NCI-H1436 (cell line): ENCODE data around the gene PRKAA1.
A peak's percentile ranks its signal among the peaks of the same experiment; 100 is the strongest.

ENCODE experiments used
- DNase-seq: peaks from one replicate; lab custom pipeline; 2025; lab: John Stamatoyannopoulos, UW

Gene PRKAA1

DNA sequence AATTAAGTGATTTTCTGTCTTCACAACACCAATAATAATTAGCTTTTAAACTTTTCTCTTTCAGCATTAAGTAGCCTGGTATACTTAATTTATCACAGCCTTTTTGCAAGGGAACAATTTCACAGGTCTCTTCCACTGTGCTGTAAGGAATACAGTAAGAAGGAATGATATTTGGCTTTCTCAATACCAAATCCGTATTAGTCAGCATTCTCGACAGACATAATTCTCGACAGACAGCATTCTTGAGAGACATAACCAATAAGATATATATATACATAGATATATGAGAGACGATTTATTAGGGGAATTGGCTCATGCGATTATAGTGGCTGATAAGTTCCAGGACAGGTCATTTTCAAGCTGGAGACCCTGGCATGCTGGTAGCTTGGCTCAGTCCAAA lies 18.0 kb downstream of the PRKAA1 start:
- no peak for DNase-seq

DNA sequence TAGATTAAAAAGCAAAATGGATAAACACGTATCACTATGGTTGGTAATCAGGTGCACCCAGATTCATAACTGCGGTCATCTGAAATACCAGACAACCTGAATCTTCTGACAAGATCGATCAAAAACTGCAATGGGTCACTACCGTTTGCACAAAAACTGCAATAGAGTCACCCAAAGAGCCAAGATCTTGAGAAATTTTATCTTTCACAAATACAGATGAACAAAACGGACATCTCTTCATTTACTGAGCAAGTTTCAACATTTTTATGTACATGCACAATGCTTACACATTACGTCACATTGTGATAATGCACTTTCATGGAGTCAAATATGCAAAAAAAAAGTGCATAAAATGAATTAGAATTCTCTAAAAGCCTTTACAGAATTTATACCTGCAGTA lies 18.6 kb downstream of the PRKAA1 start:
- DNase-seq = no peak

DNA sequence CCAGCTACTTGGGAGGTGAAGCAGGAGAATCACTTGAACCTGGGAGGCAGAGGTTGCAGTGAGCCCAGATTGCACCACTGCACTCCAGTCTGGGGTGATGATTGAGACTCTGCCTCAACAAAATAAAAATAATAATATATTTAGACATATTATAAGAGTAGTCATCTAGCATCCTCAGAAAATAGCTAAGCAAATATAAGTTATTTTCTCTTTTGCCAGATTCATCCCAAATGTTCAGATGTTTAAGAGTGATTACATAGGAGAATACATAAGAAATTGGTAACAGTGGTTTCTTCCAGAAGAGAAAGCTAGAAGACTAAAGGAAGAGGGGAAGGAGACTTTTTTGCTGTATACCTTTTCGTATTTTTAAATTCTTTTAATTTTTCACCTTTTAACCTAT lies 20.0 kb downstream of the PRKAA1 start:
- DNase-seq = no peak

DNA sequence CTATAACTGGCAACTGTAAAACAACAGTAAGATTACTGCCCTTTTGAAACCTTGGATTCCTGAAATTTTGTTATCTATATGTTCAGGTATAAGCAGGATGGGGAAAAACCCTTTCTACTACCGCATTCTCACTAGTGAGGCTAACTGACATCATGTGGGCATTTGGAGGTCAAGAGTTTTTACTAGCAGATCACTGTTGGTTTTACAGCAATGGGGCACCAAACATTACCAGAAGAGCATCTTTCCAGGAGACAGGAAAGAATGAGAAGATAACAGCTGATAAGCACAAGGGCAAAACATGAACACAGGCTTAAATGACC lies 21.6 kb downstream of the PRKAA1 start:
- no peak for DNase-seq

DNA sequence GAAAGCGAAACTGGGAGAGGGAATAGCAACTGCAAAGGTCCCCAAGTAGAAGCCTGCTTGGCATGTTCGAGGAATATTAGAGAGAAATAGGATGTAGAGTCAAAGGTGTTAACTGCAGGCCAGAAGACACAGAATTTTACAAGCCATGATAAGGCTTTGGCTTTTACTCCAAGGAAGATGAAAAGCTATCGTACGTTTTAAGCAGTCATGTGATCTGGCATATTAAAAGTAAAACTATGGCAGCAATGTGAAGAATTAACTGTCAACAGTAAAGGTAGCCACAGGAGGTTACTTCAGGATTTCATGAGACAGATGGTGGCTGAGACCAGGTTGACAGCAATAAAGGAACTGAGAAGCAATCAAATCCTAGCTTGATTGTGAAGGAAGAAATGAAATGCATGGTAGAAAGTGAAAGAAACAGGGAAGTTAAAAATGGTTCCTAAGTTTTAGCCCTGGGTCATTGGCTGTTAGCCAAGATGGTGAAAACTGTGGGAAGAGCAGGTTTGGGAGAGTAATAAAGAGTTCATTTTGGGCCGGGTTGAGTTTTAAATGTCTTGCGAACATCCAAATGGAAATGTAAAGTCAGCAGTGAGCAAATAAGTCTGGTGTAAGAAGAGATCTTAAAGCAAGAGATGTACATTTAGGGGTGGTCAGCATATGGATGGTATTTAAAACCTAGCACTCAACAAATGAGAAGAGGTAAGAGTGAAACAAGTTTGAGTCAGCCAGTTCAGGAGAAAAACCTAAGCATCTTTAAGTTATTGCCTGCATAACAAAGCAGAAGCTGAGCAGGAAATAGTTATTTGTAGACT lies 22.1 kb downstream of the PRKAA1 start:
- DNase-seq = no peak

DNA sequence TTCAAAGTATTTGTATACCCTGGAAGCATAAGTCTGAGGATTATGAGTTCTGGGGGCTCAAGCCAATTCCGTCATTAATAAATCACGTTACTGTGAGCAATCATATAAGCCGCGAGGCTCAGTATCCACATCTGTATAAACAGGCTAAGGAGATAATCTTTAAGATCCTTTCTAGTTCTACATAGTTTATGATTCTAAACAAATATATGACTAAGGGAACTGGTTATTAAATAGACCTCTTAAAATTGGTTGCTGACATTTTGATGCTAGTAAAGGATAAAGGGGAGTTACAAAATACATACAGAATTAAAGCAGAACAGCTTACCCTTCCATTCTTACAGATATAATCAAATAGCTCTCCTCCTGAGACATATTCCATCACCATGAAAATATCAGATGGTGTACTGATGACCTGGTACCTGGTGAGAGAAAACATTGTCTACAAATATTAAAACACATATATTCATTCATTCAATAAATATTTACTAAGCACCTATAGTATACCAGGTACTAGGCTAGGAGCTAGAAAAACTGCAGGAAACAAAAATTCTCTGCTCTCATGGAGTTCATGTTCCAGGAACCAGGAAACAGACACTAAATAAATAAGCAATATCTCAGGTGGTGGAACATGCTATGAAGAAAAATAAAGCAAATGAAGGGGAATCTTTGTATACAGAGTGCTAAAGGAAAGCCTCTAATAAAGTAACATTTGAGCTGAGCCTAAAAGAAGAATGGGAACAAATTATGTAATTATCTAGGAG lies 22.9 kb downstream of the PRKAA1 start:
- DNase-seq = no peak

DNA sequence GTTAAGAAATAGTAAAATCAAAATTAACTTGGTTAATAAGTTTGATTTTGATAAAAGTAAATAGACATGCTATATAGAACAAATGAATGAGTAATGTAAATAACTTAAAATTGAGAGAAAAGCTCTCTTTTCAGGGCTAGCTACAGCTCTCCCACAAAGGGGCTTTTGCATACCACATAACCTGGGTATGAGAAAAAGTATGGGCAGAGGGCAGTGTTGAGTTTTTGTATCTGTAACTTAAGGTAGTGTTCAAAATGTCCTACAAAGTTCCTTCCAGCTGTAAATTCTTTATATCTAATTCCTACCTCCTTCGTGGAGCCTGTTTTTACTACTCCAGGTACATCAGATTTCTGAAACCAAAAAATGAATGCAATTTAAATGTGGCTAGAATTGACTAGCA lies 23.6 kb downstream of the PRKAA1 start:
- no peak for DNase-seq

DNA sequence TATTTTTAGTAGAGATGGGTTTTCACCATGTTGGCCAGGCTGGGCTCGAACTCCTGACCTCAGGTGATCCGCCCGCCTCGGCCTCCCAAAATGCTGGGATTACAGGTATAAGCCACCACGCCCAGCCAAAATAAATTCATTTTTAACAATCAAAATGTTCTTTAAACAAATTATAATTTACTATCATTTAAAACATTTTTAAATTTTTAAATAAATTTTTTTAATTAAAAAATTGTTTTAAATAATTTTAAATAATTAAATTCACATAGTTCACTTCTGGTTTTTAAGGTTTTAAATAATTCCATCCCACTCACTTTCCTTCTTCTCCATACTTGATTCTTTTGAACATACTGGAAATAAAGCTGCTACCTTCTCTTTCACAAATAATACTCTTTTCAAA lies 27.4 kb downstream of the PRKAA1 start:
- no peak for DNase-seq

DNA sequence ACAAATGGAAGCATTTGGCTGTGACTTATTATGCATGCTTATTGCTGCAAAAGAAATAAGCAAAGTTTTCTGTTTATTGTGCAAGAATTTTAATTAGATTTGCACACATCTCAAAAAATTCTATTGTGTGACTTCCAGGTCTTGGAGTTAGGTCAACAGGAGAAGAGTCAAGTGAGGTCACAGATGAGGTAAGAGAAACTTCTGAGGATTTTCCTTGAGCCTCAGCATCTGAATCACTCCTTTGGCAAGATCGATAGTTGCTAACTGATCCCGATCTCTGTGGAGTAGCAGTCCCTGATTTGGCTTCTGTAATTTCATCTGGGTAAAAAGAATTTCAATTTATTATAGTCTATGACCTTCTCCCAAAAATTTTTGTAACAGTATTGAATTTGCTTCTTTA lies 35.5 kb downstream of the PRKAA1 start:
- DNase-seq = no peak

DNA sequence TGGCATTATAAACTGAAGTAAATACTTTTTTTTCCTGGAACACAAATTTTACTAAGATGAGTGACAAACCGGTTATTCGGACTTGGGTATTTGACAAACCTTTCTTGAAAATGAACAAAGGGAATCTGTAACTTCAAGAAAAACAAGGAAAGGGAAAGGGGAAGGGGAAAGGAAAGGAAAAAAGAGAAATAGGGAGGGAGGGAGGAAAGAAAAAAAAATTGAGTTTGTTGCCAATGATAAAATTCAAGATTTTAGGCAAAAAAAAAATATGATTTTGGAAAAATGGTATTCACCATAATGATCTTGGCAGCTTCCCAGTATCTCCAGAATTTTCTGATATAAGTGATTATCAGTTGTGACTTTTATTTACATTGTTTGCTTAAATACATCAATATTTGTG lies 40.8 kb downstream of the PRKAA1 start:
- DNase-seq = no peak

DNA sequence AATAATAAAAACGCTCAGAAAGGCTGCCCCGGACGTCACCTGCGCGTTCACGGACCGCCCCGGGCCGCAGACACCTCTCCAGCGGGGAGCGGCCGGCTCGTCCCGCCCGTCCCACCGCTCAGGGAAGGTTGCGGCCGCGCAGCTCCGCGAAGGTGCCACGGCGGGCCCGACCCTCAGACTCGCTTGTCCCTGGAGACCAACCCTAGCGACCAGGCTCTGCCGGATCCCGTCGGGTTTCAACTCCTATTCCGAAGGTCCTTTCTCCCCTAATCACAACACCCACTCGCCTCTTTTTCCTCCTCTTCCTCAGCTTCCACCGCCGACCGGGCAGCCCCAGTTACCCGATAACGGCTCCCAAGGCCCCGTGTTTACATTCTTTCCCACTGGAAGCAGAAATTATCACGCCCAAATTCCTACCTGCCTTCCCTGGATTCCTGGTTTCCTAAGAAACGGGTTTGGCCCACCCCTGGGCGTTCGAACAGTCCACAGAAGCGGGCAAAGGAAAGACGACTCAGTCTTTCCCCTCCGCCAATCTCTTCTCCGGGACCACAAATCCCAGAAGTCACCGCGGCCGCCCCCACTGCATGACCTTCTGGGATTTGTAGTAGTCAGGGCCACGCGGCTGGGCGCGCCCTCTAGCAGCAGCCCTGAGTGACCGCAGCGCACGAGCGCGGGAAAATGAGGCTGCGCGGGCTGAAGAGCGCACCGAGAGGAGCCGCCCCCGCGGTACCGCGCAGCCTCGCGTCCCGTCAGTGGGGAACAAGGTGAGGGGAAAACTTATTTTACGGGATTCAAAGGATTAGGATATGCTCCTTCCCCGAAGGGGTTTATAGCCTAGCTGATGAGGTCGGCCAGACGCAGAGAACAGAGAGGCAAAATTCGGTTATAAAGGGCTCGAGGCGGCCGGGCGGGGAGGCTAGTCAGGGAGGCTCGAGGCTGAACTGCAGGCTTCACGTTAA lies 42.5 kb downstream of the PRKAA1 start, which contains the start of gene TTC33:
TSS of gene TTC33 (minus strand) at position 555 of the 959 bp plus-strand sequence. CDS start 8,943 bp downstream, outside the sequence.
- DNase-seq = peak; percentile 89

DNA sequence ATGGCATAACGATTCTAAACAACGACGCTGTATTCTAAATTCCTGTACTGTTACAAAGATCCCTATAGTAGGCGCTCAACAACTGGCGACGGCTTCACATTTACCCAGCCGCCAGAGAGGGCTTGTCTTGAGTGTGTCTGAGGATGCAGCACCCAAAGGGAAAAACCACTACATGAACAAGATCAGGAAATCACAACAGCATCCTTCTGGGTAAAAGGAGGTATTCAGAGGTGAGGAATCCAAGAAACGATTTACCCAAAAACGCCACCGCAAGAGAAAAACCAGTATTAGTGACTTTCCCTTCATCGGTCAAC lies 43.1 kb downstream of the PRKAA1 start:
- peak; percentile 42 for DNase-seq

DNA sequence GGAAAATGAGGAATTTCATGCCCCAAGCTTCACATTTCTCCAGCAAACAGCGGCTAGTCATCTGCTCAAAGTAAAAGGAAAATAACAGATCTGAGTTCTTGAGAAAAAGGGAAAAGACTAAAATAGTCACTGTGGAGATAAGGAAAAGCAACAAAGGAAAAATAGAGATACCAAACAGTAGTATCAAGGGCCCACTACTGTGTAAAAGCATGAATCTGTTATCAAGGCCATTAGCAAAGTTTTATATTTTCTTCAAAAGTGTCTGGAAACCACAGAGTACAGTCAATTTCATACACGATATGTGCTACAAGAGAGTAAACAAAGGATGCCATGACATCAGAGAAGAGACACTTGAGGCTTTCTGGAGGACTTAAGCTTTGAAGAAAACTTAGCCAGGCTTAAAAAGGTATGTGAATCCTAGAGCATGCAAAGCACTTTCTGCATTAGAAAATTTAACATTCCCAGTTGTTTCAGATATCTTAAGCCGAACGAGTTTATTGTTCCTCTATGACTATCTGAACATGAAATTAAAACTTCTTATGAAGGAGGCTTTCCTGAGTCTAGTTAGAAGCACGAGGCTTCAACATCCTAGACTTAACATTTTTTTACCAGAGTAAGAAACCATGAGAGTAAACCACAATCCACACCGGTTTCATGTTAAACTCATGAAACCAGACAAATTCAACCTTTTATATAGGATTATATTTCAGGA lies 43.6 kb downstream of the PRKAA1 start:
- no peak for DNase-seq

DNA sequence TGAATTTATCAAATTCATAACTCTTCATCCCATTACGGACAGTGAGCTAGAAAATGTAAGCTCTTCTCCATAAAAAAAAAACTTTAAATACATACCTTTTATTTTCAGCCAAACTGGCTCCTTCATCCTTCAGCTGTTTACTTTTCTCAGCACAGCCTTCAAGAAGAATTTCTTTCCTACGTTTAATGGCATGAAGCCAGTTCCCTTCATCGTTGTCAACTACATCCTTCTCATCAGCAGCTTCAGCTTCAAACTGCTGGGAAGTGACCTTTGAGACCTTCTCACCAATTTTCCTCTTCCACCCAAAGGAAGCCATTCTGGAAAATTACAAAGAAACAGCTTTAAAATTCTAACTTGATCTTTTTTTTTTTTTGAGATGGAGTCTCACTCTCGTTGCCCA lies 51.5 kb downstream of the PRKAA1 start:
- no peak for DNase-seq

DNA sequence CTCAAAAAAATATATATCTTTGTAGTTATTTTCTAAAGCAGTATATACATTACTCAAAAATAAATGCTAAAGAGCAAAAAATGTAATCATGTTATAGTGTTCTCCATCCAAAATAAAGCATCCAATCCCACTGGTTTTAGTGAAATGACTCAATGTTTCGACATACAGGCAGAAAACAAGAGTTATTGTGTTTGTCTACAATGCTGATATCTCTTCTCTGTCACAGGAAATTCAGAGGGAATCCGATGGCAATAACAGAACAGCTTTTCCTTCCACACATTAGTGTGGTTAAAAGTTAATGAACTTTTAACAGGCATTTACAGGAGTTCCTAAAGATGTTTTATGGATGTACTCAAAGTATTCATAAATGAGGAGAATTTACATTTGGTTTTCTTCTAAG lies 54.4 kb downstream of the PRKAA1 start:
- no peak for DNase-seq

DNA sequence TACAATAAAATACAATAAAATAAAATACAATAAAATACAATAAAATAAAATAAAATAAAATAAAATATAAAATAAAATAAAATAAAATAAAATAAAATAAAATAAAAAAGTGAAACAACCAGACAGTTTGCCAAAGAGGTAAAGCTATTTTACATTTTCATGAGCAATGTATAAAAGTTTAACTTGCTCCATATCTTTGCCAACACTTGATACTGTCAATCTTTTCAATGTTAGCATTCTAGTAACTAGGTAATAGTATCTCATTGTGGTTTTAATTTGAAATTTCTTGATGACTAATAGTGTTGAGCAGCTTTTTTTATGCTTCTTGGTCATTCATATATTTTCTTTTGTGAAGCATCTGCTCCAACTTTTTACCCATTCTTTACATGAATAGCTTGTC lies 59.7 kb downstream of the PRKAA1 start:
- no peak for DNase-seq

DNA sequence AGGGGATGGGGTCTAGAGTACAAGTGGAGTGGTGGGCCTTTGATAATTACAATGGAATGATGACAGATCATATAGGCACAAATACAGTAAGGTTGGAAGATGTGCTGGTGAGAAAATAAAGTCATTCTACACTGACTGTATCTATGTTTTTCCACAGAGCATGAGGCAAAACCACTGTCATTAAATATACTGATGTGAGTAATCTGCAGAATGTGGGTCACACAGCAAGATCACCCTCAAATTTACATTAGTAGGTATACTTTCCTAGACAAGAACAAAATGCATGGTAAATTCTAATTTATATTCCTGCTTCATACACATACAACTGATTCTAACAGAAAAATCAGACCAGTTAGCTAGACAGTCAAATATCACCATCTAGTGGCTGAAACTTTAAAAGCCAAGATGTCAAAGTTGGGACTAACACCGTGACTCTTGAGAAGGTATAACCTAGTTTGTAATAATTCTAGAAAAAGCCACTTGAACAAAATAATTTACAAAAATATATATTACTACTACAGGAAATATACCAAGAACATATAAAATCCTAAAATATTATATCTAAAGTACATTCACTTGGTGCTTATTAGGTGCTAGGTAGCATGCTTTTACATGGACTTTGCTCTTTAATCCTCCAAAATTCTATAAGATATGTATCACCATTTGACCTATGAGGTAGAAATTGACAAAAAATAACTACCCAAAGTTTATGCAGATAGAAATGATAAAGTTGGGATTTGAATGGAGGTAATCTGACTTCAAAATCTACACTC lies 61.9 kb downstream of the PRKAA1 start:
- no peak for DNase-seq

DNA sequence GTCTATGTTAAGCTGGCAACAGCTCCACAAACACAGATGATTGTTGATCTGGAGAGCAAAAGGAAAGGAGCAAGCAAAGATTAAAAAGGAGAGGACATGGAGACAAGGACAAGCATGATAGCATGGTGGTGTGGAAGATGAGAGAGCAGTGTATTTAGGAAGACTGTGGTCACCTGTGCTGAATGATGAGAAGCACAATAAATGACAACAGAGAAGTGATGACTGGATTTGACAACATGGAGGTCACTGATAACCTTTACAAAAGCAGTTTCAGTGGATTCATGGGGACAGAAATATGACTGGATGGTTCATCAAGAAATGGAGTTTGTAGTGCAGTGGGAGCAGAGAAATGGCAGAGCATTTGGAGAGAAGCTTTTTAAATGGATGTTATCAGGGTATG lies 62.6 kb downstream of the PRKAA1 start:
- DNase-seq = no peak

DNA sequence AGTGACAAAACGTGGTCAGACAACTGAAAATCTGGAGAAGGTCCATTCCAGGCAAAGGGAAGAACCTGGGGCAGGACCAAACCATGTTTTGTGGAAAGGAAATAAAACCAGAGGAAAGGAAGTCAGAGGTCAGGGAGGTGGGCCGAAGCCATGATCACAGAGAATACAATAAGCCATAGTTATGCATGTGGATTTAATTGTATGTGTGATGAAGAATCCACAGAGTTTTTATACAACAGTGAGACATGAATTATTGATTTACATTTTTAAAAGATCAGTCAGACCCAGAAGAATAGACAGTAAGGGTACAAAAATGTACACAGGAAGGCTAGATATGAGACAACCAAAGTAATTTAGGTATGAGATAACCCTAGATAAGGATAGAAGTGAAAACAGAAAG lies 63.2 kb downstream of the PRKAA1 start:
- DNase-seq = no peak

DNA sequence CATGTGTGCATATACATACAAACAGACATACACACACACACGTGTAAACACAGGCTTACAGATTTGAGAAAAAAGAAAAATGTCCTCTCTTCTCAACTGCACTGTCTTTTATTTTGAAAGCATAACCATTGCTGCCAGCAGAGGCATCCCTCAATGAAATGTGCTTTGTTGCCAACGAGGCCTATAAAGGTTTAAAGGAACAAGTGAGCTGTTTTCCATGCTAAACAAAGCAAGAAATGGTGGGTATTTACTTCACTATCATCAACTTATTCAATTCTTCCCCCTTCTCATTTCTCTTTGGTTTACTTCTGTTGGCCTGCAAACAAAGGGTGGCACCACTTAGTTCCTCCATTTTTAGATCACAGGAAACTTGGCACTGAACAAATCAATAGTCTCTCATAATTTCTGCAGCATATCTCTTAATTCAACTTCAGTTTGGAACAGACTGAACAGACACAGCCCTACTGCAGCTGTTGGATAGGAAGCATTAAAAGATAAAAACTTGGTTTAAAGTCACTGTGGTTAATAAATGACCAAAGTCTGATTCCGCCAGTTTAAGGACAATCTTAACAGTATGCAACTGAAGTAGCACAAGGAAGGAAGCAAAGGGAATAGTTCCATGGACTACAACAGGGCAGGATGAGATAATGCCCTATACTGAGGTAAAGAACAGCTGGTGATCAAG lies 64.2 kb downstream of the PRKAA1 start:
- DNase-seq = no peak

DNA sequence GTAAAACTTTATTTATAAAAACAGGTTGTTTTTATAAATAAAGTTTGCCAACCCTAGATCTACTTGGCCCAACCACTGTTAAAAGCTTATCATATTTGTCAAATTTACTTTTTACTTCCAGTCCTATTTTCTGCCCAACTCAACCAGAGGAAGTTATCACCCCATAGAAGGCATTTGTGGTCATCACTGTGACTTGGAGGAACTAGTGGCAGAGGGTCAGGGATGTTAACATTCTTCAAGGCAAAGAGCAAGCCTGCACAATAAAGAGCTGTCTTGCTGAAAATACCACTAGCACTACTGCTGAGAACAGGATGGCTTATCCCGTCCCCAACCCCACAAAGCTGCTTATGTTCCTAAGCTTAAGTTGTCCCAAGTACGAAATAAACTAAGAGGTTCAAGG lies 64.7 kb downstream of the PRKAA1 start:
- no peak for DNase-seq
